ENCODE measurements around the gene ARIH1.

The ARIH1 gene

DNA sequence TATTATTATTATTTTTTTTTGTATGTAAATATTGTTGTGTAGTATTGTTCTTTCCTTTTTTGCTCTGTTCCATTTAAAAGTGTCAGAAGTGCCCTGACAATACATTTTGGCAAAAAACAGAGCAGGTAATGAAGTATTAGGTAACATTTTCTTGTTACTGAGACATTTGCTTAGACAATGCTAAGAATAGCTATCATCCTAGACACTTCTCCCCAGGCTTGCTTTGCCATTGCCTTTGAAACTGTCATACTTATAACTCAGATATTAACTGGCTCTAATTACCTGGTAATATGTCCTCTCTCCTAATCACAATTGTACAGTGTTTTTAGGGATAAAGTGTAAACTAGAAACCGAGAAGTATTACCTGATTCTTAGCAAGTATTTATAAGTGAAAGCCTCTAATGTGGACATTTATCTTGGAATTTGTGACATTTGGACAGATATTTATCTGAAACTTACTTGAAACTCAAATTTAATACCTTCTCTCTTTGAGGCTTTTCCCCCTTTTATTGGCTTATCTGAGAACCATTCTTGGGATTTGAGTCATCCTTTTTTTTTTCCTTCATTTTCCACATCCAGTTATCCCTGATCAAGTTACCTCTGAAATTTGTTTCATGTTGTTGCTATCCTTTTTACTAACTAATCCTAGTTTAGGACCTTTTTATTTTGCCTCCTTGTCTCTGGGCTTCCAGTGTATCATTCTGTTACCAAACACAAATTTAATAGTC is 13.1 kb downstream of the ARIH1 start:
- no peak for DNase-seq

DNA sequence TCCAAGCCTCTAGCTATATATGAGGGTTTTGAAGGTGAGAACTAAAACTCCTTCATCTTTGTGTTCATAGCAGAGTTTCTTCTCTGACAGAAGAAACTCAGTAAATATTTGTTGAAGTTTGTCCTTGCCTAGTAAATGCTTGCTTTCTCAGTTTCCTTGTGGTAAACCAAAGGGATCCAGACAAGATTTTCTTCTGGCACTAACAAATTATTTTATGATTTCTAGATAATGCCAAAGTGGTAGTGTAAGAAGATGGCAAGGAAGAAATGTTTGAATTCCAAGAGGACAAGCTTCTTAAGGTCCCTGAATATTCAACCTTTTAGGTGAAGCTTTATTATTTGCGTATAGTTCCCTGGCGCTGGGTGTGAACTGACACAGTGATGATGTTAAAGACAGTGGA is 14.4 kb downstream of the ARIH1 start:
- no peak for DNase-seq

DNA sequence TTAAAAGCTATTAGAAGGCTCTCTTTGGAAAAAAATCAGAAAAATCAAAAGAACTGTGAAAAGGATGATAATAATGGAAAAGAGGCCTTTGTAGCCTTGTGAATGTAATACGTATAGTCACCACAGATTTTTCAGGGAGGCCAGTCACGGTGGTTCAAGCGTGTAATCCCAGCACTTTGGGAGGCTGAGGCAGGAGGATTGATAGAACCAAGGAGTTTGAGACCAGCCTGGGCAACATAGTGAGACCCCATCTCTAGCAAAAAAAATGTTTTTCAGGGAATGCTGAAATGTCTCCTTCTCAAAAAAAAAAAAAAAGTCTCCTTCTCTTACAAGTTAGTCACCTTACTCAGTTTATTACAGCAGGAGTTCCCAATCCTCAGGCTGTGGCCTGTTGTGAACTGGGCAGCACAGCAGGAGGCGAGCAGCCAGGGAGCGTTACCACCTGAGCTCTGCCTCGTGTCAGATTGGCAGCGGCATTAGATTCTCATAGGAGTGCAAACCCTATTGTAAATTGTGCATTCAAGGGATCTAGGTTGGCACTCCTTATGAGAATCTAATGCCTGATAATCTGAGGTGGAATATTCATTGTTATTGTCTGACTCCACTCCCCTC is 15.9 kb downstream of the ARIH1 start:
- DNase-seq, result no peak

DNA sequence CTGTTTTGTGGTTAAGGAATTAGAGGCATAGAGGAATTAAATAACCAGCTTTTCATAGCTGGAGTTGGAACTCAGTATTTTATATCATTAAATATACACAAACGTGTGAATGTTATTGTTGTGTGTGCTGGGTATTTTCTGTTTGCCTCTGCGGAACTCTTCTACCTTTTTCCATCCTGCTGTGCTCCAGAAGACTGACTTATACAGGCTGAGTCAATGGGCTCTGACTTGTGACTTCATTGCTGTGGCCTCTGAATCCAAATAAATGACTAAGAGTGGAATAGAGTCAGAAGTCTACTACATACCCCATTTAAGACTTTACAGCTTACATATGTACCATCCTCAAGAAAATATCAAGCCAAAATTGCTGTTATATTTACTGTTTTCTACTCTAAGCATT is 17.6 kb downstream of the ARIH1 start:
- no peak for DNase-seq

DNA sequence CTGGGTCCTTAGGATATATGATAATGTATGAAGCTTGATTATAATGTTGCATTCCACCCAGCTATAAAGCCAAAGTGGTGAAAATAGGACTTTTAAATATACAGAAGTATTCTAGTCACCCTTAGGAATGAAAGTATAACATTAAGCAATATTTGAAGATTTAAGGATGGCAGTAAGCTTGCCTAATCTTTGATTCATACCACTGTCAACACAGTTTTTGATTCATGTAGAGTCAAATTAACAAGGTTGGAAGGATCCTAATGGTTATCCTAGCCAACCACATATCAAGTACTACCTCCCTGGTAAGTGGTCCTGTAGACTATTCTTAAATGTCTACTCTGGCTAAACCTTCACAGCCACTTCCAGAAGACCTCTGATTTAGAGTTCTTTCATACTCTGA is 18.6 kb downstream of the ARIH1 start:
- DNase-seq, result no peak

DNA sequence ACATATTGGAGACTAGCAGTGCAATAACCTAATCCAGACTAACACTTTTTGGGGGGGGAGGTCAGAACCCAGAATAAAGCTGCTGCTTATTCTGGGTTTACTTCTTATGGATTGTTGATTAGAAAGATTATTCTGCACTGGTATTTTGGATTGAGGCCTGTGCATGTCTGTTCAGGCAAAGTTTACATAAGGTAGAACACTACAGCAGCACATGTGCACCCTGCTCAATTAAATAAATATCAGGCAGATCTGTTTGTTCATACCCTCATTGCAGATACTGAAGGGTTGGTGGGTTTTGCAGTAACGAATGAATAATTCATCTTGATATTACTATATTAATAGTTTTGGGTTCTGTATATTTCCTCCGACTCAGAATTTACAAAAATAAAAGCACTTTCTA is 19.1 kb downstream of the ARIH1 start:
- DNase-seq, result no peak

DNA sequence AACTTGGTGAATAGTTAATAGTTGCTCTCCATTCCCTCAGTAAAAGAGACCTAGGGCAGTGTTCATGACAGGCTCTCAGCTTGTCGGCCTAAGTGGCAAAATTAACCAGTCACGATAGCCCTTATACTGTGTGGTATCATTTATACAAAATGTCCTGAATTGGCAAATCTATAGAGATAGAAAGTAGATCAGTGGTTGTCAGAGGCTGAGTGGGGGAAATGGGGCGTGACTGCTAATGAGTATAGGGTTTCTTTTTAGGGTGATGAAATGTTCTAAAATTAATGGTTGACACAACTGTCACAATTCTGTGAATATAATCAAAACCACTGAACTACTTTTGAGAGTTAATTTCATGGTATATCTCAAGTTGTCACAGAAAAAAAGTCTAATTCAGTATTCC is 20.9 kb downstream of the ARIH1 start:
- DNase-seq, result no peak

DNA sequence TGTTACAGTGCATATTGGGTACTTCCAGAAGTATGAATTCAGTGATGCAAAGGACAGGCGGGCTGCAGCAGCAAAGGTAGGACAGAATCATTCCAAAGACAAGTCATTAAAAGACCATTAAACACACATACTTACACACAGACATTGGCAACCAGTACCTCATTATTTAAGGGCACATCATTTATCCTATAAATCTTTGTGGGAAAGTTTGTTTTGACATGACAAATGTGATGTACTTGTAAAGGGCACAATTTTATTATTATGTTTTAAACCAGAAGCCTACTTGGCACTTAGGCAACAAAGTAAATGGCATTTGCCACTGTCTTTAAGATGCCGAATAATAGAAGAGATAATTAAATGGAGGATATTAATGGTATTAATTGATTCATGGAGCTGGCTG is 22.7 kb downstream of the ARIH1 start:
- DNase-seq, result no peak

DNA sequence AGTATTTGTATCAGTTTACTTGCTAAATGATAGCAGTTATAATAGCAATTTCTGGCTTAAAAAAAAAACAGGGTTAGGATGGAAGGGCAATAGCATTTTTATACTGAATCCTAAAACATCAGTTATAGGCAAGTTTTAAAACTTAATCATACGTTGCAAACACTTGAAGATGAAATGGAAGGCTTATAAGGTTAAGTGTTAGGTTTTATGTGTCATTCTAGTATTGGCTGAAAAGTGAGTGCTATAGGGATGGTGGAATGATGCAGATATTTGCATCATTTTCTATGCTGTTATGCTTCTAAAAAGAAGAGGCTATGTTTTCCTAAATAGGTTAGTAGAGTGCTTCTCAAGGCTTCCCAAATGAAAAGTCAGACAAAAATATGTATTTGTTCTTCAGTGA is 23.3 kb downstream of the ARIH1 start:
- DNase-seq, result no peak

DNA sequence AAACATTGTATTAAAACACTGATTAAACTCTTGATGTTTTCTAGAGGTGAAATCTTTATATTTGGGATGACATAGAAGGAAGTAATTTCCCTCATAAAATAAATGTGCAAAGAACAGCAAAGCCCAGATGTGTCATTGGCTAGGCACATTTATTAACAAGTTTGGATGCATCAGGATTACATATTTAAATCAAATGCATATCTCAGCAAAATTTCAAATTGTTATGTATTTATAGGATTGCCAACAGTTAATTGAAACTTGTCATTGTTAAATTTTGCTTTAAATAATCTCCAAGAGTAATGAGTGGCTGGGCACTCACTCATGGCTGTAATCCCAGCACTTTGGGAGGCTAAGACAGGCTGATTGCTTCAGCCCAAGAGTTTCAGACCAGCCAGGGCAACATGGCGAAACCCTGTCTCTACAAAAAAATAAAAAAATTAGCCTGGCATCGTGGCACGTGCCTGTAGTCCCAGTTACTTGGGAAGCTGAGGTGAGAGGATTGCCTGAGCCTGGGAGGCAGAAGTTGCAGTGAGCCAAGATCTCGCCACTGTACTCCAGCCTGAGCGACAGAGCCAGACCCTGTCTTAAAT is 28.2 kb downstream of the ARIH1 start:
- DNase-seq, result no peak

DNA sequence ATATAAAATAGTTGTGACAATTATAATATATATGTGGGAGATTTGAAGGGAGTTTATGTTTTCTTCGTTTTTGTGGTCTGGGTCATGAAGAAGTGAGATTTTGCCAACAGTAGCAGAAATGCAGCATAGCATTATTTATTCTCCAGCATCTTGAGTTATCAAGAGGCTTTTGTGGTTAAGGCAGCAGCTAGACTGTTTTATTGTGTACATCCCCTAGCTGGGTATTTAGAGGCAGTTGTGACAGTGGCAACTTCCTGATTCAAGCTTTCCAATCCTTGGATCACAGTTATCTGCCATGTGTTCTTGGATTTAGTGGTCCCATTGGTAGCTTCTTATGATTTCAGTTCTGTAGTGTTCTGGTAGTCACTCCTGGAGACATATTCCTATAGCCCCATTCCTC is 29.0 kb downstream of the ARIH1 start:
- DNase-seq, result no peak

DNA sequence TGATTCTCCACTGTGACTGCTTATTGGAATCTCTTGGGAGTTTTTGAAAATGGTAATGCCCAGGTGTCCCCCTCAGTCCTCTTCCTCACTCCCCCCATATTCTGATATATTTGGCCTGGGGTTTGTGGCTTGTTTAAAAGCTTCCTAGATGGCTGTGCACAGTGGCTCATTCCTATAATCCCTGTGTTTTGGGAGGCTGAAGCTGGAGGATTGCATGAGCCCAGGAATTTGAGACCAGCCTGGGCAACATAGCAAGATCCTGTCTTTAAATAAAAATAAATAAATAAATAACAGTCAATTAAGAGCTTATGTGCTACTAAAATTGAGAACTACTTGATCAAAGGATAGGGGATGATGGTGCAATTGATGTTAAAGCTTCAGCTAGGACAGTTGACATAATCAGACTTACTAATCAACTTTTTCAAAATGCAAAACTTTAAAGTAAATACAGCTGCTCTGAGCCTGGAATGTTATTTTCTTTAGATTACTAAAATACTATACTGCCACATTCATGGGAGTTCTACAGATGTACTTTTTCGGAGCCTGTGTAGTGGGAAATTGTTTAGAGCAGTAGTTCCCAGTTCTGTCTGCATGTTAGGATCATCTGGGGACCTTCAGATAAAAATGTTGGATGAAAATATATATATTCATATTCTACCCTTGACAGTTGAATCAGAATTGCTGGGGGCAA is 33.4 kb downstream of the ARIH1 start:
- DNase-seq, result no peak

DNA sequence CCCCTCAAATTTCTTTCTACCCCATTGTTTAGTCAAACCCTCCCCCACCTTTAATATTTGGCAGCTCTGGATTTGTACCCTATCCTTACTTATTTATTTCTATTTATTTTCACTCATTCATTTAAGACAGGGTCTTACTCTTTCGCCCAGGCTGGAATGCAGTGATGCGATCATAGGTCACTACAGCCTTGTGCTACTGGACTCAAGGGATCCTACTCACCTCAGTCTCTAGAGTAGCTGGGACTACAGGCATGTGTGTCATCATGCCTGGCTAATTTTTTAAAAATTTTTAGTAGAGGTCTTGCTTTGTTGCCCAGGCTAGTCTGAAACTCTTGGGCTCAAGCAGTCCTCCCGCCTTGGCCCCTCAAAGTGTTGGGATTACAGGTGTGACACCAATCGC is 35.4 kb downstream of the ARIH1 start:
- no peak for DNase-seq

DNA sequence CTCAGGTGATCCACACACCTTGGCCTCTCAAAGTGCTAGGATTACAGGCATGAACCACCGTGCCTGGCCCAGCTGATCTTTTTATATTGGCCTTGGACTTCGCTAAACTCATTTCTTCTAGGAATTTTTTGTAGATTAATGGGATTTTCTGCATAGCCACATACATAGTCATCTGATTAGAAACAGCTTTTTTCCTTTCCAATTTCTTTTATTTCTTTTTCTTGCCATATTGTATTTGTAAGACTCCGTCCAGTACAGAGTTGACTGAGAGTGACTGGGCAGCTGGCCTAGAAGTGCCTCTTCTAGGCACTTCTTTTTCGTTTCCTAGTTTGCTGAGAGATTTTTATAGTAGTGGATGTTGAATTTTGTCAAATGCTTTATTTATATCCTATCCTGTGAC is 37.4 kb downstream of the ARIH1 start:
- no peak for DNase-seq

DNA sequence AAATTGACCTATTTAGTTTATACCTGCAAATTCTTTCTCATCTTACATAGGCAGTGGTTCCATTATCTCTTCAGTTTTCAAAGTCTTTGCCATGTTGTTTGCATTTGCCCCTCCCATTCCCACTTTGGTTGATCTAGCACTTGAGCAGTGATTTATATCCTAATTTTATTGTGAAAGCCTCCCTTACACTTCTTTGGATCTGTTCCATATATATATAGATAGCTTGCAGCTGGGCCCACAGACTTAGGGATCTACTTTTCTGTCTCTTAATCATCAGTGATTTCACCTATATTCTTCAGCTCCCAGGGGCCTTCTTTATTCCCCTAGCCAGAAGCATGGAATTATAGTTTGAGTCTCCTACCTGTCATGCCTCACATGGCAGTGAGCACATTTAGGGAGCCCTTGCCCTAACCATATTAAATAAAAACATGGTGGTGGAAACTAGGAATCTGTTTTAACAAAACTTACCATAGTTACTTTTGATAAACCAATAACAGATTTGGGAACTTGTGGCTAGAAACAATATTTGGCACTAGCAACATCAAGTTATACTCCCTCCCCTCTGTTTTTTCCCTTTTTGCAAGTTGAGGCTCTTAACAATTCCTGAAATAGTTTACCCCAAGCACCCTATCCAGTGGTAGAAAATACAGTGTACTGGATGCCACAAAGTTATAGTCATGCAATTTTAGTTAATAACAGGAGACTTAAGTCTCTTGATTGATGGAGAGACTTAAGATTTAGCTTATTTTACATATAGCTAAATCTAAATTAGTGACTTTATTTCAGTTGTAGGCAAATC is 41.7 kb downstream of the ARIH1 start:
- DNase-seq, result peak; percentile 6

DNA sequence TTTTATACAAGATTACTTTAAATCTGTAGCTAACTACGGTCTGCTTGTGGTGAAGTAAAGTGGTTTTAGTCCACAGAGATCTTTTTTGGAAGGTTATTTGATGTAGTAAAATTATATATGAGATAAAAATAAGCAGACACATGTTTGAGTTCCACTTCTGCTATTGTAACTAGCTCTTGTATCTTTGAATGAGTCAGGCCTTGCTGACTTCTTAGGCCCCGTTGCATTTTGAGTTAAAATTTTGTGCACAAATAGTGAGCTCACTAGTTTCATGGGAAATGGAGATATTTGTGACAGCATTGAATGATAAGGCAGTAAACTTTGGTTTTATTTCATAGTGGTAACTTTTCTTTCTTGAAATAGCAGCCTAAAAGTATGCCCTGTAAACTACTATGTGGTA is 42.6 kb downstream of the ARIH1 start:
- DNase-seq, result no peak

DNA sequence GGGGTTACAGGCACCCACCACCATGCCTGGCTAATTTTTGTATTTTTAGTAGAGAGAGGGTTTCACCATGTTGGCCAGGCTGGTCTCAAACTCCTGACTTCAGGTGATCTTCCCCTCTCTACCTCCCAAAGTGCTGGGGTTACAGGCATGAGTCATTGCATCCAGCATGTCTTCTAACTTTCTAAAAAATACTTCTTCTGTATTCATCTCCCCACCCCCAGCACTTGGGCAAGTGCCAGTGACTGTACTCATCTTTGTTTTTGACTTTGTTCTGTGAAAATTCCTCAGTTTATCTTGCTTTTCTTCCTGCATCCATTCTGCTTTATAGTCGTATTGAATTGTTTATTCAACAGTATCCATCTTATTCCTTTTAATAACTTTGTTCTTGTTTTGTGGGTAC is 47.6 kb downstream of the ARIH1 start:
- DNase-seq, result no peak

DNA sequence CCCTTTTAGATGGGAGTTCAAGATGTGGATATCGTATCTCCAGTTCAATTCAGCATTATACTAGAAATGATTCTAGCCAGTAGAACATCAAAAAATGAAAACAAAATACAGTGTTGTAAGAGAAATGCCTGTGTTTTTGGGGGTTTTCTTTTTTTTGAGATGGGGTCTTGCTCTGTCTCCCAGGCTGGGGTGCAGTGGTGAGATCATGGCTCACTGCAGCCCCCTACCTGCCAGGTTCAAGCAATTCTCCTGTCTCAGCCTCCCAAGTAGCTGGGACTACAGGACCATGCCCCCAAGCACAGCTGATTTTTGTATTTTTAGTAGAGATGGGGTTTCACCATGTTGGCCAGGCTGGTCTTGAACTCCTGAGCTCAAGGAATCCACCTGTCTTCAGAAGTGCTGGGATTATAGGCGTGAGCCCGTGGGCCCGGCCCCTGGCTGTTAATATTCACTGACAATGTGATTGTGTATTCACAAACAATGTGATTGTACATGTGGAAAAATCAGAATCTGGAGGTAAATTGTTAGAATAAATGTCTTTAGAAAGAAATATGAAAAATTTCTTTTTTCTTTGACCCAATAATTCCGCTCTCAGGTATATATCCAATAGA is 59.0 kb downstream of the ARIH1 start:
- peak; percentile 1 for DNase-seq

DNA sequence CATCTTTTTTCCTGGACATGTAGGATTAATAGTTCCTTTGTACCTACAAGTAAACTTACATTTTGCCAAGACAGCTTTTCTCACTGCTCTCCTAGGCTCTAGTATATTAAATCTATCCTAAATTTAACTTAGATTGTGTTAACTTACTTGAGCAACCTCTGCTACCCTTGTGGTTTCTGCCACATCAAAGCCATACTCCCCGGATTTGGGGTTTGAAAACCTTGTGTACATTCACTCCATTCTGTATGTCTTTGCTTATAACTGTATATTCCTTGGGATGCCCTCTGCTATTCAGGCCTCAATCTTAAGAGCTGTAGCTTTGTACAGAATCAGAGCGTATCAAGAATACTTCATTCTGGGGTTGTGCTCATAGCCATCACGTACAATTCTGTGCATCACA is 60.4 kb downstream of the ARIH1 start:
- DNase-seq, result no peak

DNA sequence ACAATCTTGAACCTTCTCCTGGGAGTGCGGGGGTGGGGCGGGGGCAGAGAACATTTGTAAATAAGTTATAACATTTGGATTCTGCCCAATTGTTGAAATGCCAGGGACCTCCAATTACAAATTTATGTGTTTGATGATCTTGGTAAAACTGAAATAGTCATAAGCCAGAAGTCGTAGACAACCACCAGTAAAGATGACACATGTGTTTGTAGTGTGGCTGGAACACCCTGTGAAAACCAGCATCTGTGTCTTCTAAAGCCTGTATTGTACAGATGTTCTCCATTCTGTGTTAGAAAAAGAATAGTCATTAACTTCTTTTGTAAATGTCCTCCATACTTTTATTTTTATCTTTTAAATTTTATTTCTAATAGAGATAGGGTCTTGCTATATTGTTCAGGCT is 61.8 kb downstream of the ARIH1 start:
- no peak for DNase-seq

DNA sequence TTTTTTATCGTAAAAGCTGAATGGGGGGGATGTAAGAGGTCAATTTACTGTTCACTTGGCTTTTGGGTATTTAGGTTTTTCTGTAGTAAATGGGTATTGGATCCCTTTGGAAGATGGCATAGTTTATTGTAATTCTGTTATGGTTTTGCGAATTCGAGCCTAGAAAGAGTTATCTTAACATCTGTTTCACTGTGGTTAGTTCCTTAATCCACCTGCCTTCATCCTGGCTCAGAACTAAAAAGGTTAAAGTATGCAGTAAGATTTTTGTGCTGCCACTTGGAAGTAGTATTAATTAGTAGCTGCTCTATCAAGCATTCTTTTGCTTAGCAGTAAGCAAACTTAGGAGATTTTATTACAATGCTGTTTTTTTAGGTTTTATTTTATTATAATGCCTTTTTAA is 62.4 kb downstream of the ARIH1 start:
- DNase-seq, result no peak

DNA sequence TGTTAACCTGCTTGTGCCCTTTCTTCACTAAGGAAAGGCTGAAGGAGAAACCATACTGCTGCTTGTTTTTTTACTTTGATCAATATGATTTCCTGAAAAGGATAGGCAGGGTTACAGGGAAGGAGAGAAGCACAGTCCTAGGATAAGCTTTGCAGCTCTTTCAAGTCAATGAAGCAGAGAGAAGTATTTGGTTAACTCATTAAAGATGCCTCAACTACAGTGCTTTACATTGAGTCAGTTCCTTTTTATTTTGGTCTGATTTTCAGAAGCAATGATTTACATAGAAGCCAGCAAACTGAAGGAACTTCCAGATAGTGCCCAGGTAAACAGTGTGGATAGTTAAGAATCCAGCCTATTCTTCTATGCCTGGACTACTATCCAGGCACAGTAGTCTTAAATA is 64.8 kb downstream of the ARIH1 start:
- no peak for DNase-seq
